GM20431 (cell line): ENCODE data around the gene ZDHHC7.

Source experiments
- in situ Hi-C: fragments of 300-500 bp; cut with MseI, MboI; formaldehyde crosslinking; loops from one replicate; pipeline ENCODE4 v1.15.0; 2020; ENCODE audit warnings: low sequenced_read_pairs; ENCODE audit not compliant: unreplicated experiment

Gene ZDHHC7

GRCh38 chr16:84926462-84926861 lies 84.9 kb downstream of the ZDHHC7 start:
- in situ Hi-C loops: no loop called here

GRCh38 chr16:84925773-84926372 lies 85.5 kb downstream of the ZDHHC7 start:
- in situ Hi-C loops: no loop called here

GRCh38 chr16:84925092-84925772 lies 86.1 kb downstream of the ZDHHC7 start:
- in situ Hi-C loops: no loop called here

GRCh38 chr16:84924331-84925091 lies 86.8 kb downstream of the ZDHHC7 start:
- in situ Hi-C loops: no loop called here
